HG03060 (cell line): Measurements from ENCODE around the gene IGF1R.
"Not testable (repeated sequence)": the region's sequence is repeated elsewhere in the genome, so short reads cannot be mapped to it uniquely, and the experiment has no call there.

Experiments
- ATAC-seq: cut with Tn5 transposase; IDR thresholded peaks from one replicate; pipeline ENCODE4 v1.9.1; 2021; ENCODE audit warnings: low read depth, moderate number of reproducible peaks; ENCODE audit not compliant: unreplicated experiment

Gene IGF1R

DNA sequence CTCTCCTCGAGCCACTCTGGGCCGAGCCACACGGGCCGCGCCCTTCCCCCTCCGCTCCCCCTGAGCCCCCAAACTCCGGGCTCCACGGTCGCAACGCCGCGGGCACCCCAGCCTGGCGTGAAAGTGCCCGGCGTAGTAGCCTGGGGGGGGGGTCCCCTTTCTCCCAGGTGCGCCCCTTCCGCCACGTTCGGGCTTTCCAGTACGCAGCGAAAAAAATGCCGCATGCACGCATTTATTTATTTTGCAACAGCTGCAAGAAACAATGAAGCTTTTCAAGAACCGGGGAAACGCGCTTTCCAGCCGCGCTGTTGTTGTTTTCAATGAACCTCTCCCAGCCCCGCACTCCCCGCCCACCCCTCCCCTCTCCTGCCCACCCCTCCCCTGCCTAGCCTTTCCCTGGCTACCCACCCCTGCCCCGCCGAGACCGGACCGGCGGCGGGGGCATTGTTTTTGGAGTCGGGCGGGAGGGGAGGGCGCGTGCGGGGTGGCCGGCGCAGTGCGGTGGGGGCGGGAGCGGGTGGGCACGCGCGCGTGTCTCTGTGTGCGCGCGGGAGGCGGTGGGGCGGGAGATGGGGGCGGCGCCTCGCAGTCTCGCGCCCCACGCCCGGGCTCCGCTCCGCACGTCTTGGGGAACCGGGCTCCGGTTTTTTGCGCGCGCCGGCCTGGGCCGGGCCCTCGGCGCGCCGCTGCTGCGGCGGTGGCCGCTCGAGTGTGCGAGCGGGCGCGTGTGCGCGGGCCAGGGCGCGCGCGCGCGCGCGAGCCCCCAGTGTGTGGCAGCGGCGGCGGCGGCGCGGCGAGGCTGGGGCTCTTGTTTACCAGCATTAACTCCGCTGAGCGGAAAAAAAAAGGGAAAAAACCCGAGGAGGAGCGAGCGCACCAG is at the start of gene IGF1R:
TSS of gene IGF1R (plus strand) at position 766 of the 880 bp plus-strand sequence. CDS start 1,043 bp downstream, outside the sequence.
- ATAC-seq = peak; percentile 35

DNA sequence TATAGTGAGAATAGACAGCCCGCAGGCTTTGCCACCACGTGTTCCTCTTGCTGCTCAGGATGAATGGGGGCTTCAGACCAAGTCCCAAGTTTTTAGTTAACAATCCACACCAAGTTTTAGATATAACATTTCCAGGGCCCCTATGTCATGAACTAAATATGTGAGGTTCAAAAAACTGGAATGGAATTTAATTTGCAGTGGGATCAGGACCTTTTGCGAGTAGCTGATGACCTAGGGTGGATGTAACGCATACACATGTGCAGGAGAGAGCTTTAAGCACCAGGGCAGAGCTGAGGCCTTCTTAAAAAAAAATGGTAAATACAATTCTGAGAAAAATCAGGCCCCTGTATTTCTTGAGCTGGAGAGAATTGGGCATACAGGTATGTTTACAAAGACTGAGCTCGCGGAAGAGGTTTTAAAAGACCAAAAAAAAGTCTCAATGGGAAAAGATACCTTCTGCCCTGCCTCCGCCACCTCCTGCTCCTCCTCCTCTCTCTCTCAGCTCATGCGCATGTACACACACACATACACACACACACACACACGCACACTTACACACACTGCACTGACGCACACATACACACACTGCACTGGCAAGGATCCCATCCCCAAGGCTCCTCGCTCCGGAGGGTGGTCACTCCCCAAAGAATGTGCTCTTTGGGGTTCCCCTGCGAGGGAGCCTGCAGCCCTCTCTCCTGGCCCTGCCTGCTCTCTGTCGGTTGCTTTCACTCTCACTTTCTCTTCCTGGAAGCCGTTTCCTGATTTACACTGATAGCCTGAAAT is 48.2 kb upstream of the IGF1R start:
- peak; percentile 78 for ATAC-seq

DNA sequence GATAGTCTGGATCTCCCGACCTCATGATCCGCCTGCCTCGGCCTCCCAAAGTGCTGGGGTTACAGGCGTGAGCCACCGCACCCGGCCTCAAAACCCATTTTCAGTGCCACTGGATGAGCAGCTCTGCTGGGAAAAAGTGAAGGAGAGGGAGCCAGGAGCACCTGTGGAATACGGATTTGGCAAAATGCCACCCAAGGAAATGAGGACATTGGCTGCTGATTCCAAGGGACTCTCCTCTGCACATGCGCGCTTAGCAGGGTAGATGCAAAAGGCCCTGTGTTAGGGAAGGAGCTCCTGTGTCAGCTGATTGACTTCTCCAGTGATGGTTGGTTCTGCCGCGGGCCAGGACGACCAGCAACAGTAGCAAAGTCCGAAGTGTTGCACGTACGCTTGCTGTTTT is 43.4 kb upstream of the IGF1R start:
- ATAC-seq = no peak

DNA sequence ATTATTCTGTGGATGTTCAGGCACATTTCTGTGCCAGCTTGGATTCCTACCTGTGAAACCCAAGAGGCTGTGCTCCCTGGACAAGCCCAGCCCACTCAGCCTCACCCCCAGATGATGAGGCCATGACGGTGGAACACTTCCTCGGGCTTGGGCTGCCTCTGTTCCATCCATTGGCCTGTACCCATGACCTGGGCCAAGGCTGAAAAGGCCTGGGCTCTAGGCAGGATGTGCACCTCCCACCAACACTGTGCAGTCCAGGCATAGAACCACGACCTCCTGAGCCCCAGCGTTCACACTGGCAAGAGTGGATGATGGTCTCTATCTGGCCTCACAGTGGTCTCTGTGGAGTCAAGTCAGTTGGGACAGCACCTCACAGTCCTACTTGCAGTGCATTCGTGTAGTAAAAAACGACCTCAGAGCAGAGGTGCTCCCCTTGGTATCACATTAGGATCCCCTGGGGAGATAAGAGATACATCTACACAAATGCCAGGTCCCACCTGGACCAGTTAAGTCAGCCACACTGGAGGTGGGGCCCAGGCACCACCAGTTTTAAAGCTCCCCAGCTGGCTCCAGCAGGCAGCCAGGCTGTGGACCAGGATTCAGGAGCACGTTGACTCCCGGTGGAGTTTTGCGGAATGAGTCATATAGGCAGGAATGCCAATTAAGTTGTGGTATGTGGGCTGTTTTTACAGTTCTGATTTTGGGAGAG is 39.0 kb upstream of the IGF1R start:
- ATAC-seq = no peak

DNA sequence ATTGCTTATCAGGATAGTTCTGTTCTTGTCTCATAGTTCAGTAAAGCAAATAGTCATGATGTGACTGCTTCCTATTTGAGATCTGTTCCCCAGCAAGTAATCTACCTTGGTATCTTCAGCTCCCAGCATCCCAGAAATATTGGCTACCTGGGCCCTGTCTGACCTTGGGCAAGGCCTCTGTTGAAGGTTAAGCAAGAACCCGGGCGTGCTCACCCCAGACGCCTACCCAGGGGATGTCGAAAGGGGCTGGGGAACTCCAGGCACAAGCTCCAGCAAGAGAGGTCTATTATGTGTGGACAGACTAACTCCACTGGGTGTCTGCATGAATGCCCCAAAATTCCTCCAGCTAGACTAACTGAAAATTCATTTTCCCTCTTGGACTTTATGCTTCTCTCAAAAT is 37.3 kb upstream of the IGF1R start:
- ATAC-seq = no peak

DNA sequence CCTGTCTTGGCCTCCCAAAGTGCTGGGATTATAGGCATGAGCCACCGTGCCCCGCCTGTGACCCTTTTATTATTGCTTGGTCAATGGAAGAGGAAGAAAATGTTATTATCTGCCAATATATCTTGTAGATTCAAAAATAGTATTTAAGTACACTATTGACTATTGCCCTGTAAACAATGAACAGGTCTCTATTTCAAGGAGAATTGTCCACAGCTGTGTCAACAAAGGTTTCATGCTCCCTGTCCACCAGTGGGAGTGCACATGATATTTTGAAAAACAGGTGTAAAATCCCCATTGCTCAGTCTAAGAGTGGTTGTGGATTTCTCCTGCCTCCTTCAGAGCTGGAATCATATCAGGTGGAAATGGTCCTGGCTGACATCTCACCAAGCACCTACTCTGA is 36.5 kb upstream of the IGF1R start:
- ATAC-seq = no peak

DNA sequence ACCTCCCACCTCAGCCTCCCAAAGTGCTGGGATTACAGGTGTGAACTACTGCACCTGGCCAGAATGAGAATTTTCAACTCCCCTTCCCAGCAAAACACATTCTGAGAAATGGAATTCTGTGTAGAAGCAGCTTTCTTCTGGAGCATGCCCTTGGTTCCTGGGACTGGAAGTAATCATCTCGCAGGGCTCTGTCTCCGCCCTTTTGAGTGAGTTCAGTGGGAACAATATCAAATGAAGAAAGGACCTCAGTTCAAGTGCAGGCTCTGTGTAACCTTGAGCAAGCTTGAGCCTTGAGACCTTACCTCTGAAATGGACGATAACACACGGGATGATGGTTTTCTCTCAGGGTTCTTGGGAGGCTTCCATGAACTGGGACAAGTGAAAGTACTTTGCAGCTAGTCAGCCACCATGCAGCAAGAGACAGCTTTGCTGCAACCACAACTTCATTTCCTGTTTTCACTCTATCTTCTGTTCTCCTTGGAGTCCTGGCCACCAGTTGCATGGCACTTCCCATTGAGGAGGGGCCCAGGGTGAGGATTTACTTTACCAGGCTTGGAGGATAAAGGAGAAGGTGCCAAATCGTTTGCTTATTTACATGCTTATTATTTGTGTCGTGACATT is 35.7 kb upstream of the IGF1R start:
- ATAC-seq = no peak

DNA sequence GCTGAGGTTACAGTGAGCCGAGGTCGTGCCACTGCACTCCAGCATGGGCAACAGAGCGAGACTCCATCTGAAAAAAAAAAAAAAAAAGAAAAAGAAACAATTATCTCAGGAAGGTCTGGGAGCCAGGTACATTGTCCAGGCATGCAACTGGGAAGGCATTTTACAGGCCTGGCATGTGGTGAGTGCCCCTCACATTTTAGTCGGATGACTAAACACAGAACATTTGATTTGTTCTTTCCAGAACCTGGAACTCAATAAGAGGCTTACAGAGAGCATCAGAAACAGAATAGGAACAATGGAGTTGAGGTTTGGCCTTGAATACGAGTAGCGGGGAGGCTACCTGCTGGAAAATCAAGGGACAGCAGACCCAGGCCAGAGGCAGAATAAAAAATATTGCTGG is 33.7 kb upstream of the IGF1R start:
- ATAC-seq = no peak

DNA sequence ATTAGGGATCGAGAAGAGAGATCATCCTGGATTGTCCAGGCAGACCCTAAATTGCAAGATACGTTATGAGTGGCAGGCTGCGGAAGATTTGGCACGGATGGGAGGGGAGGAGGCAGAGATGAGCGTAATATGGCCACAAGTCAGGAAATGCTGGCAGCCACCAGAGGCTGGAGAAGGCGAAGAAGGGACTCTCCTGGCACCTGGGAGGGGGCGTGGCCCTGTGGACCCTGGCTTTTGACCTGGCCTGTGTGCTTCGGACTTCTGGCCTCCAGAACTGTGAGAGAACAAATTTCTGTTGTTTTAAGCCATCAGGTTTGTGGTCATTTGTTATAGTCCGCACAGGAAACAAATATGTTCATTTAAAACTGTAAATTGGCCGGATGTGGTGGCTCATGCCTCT is 31.9 kb upstream of the IGF1R start:
- ATAC-seq = no peak

DNA sequence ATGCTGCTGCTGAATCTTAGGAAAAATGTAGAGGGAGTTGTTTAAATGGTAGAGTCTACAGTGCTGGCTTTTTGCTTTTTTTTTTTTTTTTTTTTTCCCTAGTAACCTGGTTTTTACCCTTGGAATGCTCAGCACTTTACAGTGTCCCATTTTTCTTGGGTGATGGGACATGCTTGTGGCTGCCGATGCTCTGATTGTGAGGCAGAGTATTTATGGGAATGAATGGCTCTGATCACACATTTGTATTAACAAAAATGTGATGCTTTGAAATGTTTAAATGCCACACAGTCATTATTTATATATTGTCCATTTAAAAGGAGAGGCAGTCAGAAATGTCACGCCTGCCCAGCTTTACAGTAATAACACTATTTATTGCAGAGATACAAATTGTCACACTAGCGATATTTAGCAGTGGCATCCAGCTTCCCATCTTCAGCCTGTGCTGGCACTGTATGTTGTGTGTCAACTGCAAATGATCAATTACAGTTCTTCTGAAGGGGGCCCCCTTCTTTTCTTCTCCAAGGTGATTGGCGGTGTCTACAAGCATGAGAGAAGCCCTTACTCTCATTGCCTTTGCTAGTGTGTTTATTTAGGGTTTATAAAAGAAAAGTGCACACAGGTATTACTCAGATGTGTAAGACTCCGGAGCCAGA is 30.9 kb upstream of the IGF1R start:
- ATAC-seq = no peak

DNA sequence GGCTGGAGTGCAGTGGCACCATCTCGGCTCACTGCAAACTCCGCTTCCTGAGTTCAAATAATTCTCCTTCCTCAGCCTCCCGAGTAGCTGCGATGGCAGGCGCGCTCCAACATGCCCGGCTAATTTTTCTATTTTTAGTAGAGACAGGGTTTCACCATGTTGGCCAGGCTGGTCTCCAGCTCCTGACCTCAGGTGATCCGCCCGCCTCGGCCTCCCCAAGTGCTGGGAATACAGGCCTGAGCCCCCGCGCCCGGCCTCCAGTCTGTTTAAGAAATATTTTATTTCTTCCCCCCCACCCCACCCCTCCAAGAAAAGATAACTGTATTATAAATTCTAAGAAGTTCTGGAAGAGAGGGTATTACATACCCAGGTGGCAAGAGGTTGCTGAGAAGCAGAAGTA is 29.8 kb upstream of the IGF1R start:
- ATAC-seq = not testable (repeated sequence)

DNA sequence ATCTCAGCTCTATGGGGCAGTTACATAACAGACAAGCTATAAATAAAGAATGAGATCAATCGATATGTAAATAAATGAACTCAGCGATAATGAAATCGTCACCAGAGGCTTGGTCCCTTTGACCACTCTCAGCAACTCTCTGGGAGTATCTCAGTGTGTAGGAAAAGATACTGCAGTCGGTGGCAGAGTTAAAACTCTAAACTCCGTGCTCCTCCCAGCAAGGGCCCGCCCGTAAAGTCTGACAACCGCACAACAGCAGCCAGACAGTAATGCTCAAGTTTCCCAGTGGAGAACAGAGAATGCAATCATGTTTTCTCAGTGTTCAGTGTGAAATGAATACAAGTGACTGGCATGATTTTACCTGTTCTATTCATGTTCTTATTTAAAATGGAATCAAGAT is 28.3 kb upstream of the IGF1R start:
- ATAC-seq = no peak

DNA sequence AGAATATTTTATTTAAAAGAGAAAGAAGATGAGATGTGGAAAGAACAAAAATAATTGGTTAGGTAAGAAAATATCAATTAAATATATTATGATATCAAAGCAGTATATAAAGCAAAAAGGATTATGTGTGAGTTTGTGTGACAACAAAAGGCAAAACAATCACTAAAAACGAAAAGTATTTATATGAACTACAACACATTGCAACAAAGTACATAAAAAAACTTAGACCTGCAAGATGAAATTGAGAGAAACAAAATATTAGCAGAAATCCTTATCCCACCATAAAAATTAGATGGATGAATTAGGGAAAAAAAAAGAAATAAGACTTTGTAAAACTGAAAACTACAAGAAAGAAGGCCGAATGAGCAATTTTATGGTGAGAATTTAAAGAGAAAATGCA is 27.3 kb upstream of the IGF1R start:
- ATAC-seq = no peak

DNA sequence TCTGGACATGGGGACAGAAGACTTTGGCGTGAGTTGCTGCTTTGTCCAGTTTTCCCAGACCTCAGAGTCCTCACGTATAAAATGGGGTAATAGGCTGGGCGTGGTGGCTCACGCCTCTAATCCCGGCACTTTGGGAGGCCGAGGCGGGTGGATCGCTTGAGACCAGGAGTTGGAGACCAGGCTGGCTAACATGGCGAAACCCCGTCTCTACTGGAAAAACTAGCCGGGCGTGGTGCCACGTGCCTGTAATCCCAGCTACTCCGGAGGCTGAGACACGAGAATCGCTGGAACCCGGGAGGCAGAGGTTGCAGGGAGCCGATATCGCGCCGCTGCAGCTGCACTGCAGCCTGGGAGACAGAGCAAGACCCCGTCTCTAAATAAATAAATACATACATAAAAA is 22.7 kb upstream of the IGF1R start:
- ATAC-seq = no peak

DNA sequence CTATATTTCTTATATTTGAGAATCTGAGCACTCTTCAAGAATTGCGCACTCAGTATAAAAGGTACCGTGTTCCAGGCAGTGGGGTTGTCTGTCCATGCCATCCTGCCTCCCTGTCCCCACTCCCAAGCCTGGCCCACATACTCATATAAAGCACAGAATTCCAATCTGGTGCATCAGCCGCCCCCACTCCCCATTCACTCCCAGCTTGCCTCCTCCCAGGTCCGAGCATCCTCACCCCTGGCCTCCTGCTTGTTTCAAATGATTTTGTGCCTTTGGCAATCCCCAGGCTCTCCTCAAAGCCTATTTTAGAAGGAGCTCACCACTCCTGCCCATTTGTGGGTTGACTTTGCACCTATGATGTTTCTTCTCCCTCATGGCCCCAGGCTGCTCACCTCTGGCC is 22.2 kb upstream of the IGF1R start:
- no peak for ATAC-seq

DNA sequence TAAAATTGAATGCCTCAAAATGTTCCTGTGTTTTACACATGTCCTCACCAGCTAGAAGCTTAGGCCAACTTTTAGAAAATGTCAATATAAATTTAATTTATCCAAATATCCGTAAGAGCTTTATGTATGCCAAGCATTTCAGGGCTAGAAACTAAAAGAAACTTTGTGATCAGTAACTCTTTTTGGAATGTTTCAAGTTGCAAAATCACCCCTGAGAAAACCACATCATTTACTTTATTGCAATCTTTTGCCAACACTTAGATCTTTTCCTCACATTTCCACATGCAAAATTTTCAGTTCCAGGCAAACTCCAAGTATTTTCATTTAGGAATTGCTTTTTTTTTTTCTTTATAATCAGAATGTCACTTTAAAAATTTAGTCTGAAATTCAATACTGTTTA is 20.1 kb upstream of the IGF1R start:
- ATAC-seq = no peak

DNA sequence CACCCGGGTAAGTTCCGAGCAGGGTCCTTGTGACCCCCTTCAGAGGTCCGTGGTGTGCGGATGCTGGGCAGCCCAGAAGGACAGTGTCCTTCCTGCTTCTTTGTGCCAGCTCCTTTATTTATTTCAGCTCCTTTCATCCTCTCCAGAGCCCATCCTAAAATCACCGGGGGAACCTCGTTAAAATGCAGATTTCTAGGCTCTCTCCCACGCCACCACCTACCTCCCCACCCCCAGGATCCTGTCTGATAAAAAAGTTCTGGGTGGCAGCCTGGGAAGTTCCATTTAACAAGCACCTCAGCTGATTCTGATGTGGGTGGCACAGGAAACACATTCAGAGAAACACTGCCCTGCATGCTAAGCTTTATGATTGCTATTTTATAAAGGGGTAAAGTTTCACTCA is 12.5 kb upstream of the IGF1R start:
- ATAC-seq = no peak

DNA sequence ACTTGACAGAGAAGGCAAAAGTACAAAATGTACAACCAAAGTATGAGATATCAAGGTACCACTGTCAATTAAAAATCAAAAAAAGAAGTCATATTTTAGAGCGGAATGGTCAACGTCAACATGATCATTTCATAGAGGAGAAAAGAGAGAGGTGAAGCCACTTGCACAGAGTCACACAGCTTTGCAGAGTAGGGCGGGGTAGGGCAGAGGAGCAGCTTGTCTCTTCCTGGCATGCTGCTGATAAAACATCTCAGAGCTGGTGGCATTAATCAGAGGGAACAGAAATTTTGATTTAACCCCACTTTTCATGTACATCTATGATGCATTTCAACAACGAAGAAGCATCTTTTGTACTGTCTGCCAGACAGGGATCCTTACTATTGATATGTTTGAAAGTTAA is 5.2 kb upstream of the IGF1R start:
- ATAC-seq = no peak

DNA sequence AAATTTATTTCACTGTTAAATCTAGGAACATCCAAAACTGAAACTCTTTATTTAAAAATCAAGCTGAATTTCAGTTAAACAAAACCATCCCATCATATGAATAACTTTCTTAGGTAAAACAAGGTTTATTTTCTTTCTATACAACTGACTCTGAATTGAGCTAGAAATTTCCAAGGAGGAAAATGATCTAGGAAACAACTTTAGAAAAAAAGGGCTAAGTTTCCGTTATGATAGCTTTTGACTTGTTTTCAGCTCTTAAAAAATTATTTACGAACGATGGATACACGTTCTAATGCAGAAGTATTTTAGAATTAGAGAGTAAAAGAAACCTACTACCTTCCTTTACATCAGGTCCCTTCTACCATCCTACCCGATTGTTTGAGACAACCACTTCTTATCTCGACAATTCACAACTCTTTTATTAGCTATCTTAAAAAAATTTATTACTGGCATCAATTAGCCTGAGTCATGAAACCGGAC is 1.8 kb upstream of the IGF1R start:
- ATAC-seq = no peak
